ENCODE measurements around the gene GATA5. TPM values are rescaled to one million over a fixed set of nuclear protein-coding genes. Genes with fewer than 3 reads are reported as not detected.

The GATA5 gene
- total RNA-seq, 1 donor from 2014 or later: not detected

GRCh38 chr20:62460678-62461077, 15.1 kb downstream of the GATA5 start:
- Mint-ChIP-seq H3K9me3 (ENCODE audit: low read depth) (no peaks in the 10 kb centered on the region), H3K4me3 (ENCODE audit: unreplicated experiment) (no peak overlapping the region), H3K4me1 (ENCODE audit: low read depth) (no peaks in the 10 kb centered on the region), H3K36me3 (ENCODE audit: low read depth) (no peaks in the 10 kb centered on the region), H3K27me3 (ENCODE audit: low read depth) (peaks cover 8% of the 10 kb centered on the region), H3K27ac (ENCODE audit: unreplicated experiment) (no peak overlapping the region)
- no peak for DNase-seq (ENCODE audit: low spot score)
- no peak for TF ChIP-seq CTCF (IDR thresholded peaks at IDR 0.05)

GRCh38 chr20:62459488-62459887, 16.3 kb downstream of the GATA5 start:
- Mint-ChIP-seq H3K4me3 (ENCODE audit: unreplicated experiment) (no peak overlapping the region), H3K36me3 (ENCODE audit: low read depth) (no peaks in the 10 kb centered on the region), H3K27ac (ENCODE audit: unreplicated experiment) (no peak overlapping the region), H3K9me3 (ENCODE audit: low read depth) (no peaks in the 10 kb centered on the region), H3K27me3 (ENCODE audit: low read depth) (peaks cover 11% of the 10 kb centered on the region), H3K4me1 (ENCODE audit: low read depth) (no peaks in the 10 kb centered on the region)
- no peak for DNase-seq (ENCODE audit: low spot score)
- no peak for TF ChIP-seq CTCF (IDR thresholded peaks at IDR 0.05)

- H3K36me3 Mint-ChIP-seq (ENCODE audit: low read depth): no peaks in the 10 kb centered on the region
- no peaks in the 10 kb centered on the region for H3K4me1 Mint-ChIP-seq (ENCODE audit: low read depth)
- DNase-seq (ENCODE audit: low spot score): no peak
- H3K27ac Mint-ChIP-seq (ENCODE audit: unreplicated experiment): no peak overlapping the region
- no peak overlapping the region for H3K4me3 Mint-ChIP-seq (ENCODE audit: unreplicated experiment)
- no peaks in the 10 kb centered on the region for H3K9me3 Mint-ChIP-seq (ENCODE audit: low read depth)
- peaks cover 8% of the 10 kb centered on the region for H3K27me3 Mint-ChIP-seq (ENCODE audit: low read depth)
- TF ChIP-seq CTCF (IDR thresholded peaks at IDR 0.05): no peak
Measured at GRCh38 chr20:62458275-62459251, 17.2 kb downstream of the GATA5 start.

GRCh38 chr20:62457831-62458230, 18.0 kb downstream of the GATA5 start:
- Mint-ChIP-seq H3K4me3 (ENCODE audit: unreplicated experiment) (no peak overlapping the region), H3K27me3 (ENCODE audit: low read depth) (peaks cover 8% of the 10 kb centered on the region), H3K9me3 (ENCODE audit: low read depth) (no peaks in the 10 kb centered on the region), H3K4me1 (ENCODE audit: low read depth) (no peaks in the 10 kb centered on the region), H3K36me3 (ENCODE audit: low read depth) (no peaks in the 10 kb centered on the region), H3K27ac (ENCODE audit: unreplicated experiment) (no peak overlapping the region)
- no peak for DNase-seq (ENCODE audit: low spot score)
- no peak for TF ChIP-seq CTCF (IDR thresholded peaks at IDR 0.05)

GRCh38 chr20:62457098-62457497, 18.7 kb downstream of the GATA5 start:
- DNase-seq (ENCODE audit: low spot score): no peak
- Mint-ChIP-seq H3K4me3 (ENCODE audit: unreplicated experiment) (no peak overlapping the region), H3K9me3 (ENCODE audit: low read depth) (no peaks in the 10 kb centered on the region), H3K4me1 (ENCODE audit: low read depth) (no peaks in the 10 kb centered on the region), H3K27ac (ENCODE audit: unreplicated experiment) (no peak overlapping the region), H3K27me3 (ENCODE audit: low read depth) (peaks cover 8% of the 10 kb centered on the region), H3K36me3 (ENCODE audit: low read depth) (no peaks in the 10 kb centered on the region)
- no peak for TF ChIP-seq CTCF (IDR thresholded peaks at IDR 0.05)
